ENCODE data around the gene GABRG3.

GRCh38 chr15:27235681-27236080 lies 264.7 kb downstream of the GABRG3 start:
- TF ChIP-seq CTCF (IDR thresholded peaks at IDR 0.05; ENCODE audit: extremely low read depth in 1 of 2, insufficient read depth in 1 of 2, low read depth in 1 of 2, low read length in 2 of 2) (no peak), POLR2A (IDR thresholded peaks at IDR 0.05; ENCODE audit: low read depth, low read length) (no peak), EZH2 (IDR thresholded peaks at IDR 0.05; ENCODE audit: borderline replicate concordance, low read depth, low read length, severe bottlenecking) (no peak), MYC (IDR thresholded peaks at IDR 0.05; ENCODE audit: low read depth, low read length) (no peak)

All from endothelial cell of umbilical vein (primary cell).